Neuronal stem cell (in vitro differentiated cells): ENCODE data around the gene TCF7.

Source experiments
- DNase-seq: peaks from one replicate; pipeline ENCODE4 v3.0.0-alpha.2; 2013; ENCODE audit warnings: low spot score
- H2AFZ ChIP-seq: one replicate; pipeline ENCODE4 v1.6.1; 2013; ENCODE audit warnings: mild to moderate bottlenecking, low read length, inconsistent platforms
- H2AK5ac ChIP-seq: 2 replicates; pipeline ENCODE4 v1.6.1; 2013; ENCODE audit warnings: low read depth, mild to moderate bottlenecking, inconsistent platforms, low read length, moderate library complexity, mixed read lengths
- H2BK120ac ChIP-seq: 2 replicates; pipeline ENCODE4 v1.6.1; 2013; ENCODE audit warnings: low read depth, mild to moderate bottlenecking, inconsistent platforms, low read length, moderate library complexity, mixed read lengths
- H2BK12ac ChIP-seq: one replicate; pipeline ENCODE4 v1.6.1; 2013; ENCODE audit warnings: low read length, inconsistent platforms
- H2BK15ac ChIP-seq: 2 replicates; pipeline ENCODE4 v1.6.1; 2013; ENCODE audit warnings: mild to moderate bottlenecking, low read length, inconsistent platforms, mixed read lengths
- H2BK5ac ChIP-seq: one replicate; pipeline ENCODE4 v1.6.1; 2013; ENCODE audit warnings: inconsistent platforms, mild to moderate bottlenecking, low read length, moderate library complexity
- H3K14ac ChIP-seq: one replicate; pipeline ENCODE4 v1.6.1; 2013; ENCODE audit warnings: low read length, inconsistent platforms
- H3K18ac ChIP-seq: 2 replicates; pipeline ENCODE4 v1.6.1; 2013; ENCODE audit warnings: low read length, inconsistent platforms
- H3K23ac ChIP-seq: 2 replicates; pipeline ENCODE4 v1.6.1; 2013; ENCODE audit warnings: low read depth, mild to moderate bottlenecking, mixed read lengths, low read length, inconsistent platforms; ENCODE audit not compliant: poor library complexity
- H3K27ac ChIP-seq: replicated peaks from 3 replicates; pipeline ENCODE4 v1.5.1; 2013; ENCODE audit warnings: low read length, inconsistent platforms
- H3K27me3 ChIP-seq, 3 experiments: 2 replicates each; pipeline ENCODE4 v1.6.1; 2013; ENCODE audit warnings: low read length in 3 of 3, mild to moderate bottlenecking in 2 of 3, inconsistent platforms in 1 of 3, low read depth in 1 of 3, mixed read lengths in 1 of 3, moderate library complexity in 1 of 3; ENCODE audit not compliant: control insufficient read depth in 3 of 3, insufficient read depth in 3 of 3
- H3K36me3 ChIP-seq, 2 donors: replicated peaks in 1 of 2; 2 replicates each; pipeline ENCODE4 v1.6.1; 2013; ENCODE audit warnings: low read length in 2 of 2; ENCODE audit not compliant: control insufficient read depth in 2 of 2, insufficient read depth in 2 of 2
- H3K4ac ChIP-seq: 2 replicates; pipeline ENCODE4 v1.6.1; 2013; ENCODE audit warnings: inconsistent platforms, mild to moderate bottlenecking, low read length, moderate library complexity
- H3K4me1 ChIP-seq, 2 donors: 1 replicate in 1 of 2; 2 replicates in 1 of 2; pipeline ENCODE4 v1.6.1; 2013; ENCODE audit warnings: low read length in 2 of 2, low read depth in 1 of 2; ENCODE audit not compliant: control insufficient read depth in 2 of 2, insufficient read depth in 1 of 2
- H3K4me2 ChIP-seq: one replicate; pipeline ENCODE4 v1.6.1; 2013; ENCODE audit warnings: mild to moderate bottlenecking, low read length, inconsistent platforms; ENCODE audit not compliant: insufficient read depth, poor library complexity, severe bottlenecking
- H3K4me3 ChIP-seq, 2 donors: 2 replicates each; pipeline ENCODE4 v1.5.1; 2013; ENCODE audit warnings: low read length in 2 of 2, mild to moderate bottlenecking in 2 of 2, inconsistent platforms in 1 of 2, moderate library complexity in 1 of 2
- H3K79me1 ChIP-seq: one replicate; pipeline ENCODE4 v1.6.1; 2013; ENCODE audit warnings: low read depth, mild to moderate bottlenecking, inconsistent platforms, low read length, moderate library complexity
- H3K9ac ChIP-seq: one replicate; pipeline ENCODE4 v1.6.1; 2013; ENCODE audit warnings: mild to moderate bottlenecking, low read depth, low read length, inconsistent platforms; ENCODE audit not compliant: poor library complexity
- H3K9me3 ChIP-seq, 2 donors: replicated peaks in 1 of 2; 2 replicates each; pipeline versions ENCODE3 to v1.6.1; 2013; ENCODE audit warnings: low read length in 2 of 2, mild to moderate bottlenecking in 2 of 2, inconsistent platforms in 1 of 2, low read depth in 1 of 2, mixed read lengths in 1 of 2, moderate library complexity in 1 of 2; ENCODE audit not compliant: control insufficient read depth in 2 of 2, insufficient read depth in 1 of 2
- H4K8ac ChIP-seq: one replicate; pipeline ENCODE4 v1.6.1; 2013; ENCODE audit warnings: low read depth, mild to moderate bottlenecking, inconsistent platforms, low read length, moderate library complexity
- H4K91ac ChIP-seq: one replicate; pipeline ENCODE4 v1.6.1; 2013; ENCODE audit warnings: low read length, low read depth, mild to moderate bottlenecking, inconsistent platforms; ENCODE audit not compliant: poor library complexity
- WGBS, 2 donors: extraction: QIAGEN DNeasy Blood & Tissue Kit; methylation state at CpG; one replicate each; pipeline ENCODE4 v1.1.7; 2013; ENCODE audit warnings: missing lambda C conversion rate in 2 of 2, mixed read lengths in 1 of 2; ENCODE audit not compliant: insufficient read length in 2 of 2, insufficient replicate concordance in 1 of 2; ENCODE audit errors: extremely low coverage in 2 of 2; 5-methylcytosine and 5-hydroxymethylcytosine counted together

The TCF7 gene

GRCh38 chr5:134103998-134104654, 10.4 kb upstream of the TCF7 start:
- Histone ChIP-seq H3K4me2 (no peak overlapping the region), H3K27ac (no peak overlapping the region), H2BK12ac (no peak overlapping the region), H3K9ac (no peak overlapping the region), H2BK15ac (no peak overlapping the region), H2BK5ac (peak overlapping the region; percentile 16), H2AFZ (no peak overlapping the region), H3K4me3 (no peak overlapping the region), H3K27me3 (peaks cover 0 to 44% (median 0%) of the 10 kb centered on the region in 3 experiments), H2BK120ac (no peak overlapping the region), H3K23ac (no peak overlapping the region), H2AK5ac (peak overlapping the region; percentile 40), H4K91ac (no peak overlapping the region), H3K18ac (peak overlapping the region; percentile 37), H4K8ac (no peak overlapping the region), H3K4ac (no peak overlapping the region), H3K14ac (no peak overlapping the region), H3K36me3 (no peaks in the 10 kb centered on the region), H3K4me1 (peaks cover 1 to 6% of the 10 kb centered on the region in 2 donors), H3K79me1 (no peaks in the 10 kb centered on the region), H3K9me3 (no peaks in the 10 kb centered on the region)
- DNase-seq, result no peak
- WGBS, 2 donors, result no CpG with 5 or more reads among the region's 11 CpGs

- Histone ChIP-seq H2AFZ (no peak overlapping the region), H4K8ac (no peak overlapping the region), H2BK12ac (no peak overlapping the region), H2BK120ac (no peak overlapping the region), H3K4me1 (peaks cover 5 to 13% of the 10 kb centered on the region in 2 donors), H3K4me3 (no peak overlapping the region), H3K79me1 (no peaks in the 10 kb centered on the region), H2AK5ac (peak overlapping the region; percentile 10), H3K36me3 (no peaks in the 10 kb centered on the region), H3K18ac (no peak overlapping the region), H3K4ac (no peak overlapping the region), H3K9me3 (no peaks in the 10 kb centered on the region), H2BK5ac (no peak overlapping the region), H2BK15ac (no peak overlapping the region), H3K27ac (no peak overlapping the region), H3K23ac (peak overlapping the region; percentile 17), H3K14ac (peak overlapping the region; percentile 13), H4K91ac (no peak overlapping the region), H3K9ac (no peak overlapping the region), H3K27me3 (peaks cover 0 to 38% (median 7%) of the 10 kb centered on the region in 3 experiments), H3K4me2 (no peak overlapping the region)
- WGBS, 2 donors, result no CpG with 5 or more reads among the region's 10 CpGs
- no peak for DNase-seq
Observed at GRCh38 chr5:134106991-134107701, 7.3 kb upstream of the TCF7 start.

DNA sequence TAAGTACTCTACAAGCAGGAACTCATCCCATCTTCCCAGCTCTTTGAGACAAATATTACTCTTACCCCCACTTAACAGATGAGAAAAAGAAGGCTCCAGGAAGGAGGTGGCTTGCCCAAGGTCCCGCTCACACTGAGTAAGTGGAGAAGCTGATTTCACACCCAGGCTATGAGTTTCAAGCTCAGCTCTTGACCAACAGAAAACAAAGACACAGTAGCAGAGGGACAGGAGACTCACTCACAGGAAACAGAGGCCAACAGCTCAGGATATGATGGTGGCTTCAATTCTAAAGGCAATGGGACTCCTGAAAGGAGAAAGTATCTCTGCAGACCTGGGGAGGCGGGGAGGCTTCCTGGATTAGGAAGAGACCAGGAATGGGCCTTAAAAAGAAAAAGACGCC, 6.7 kb upstream of the TCF7 start:
- H2BK120ac ChIP-seq, result no peak overlapping the region
- H4K8ac ChIP-seq, result no peak overlapping the region
- H3K27ac ChIP-seq, result no peak overlapping the region
- no peak overlapping the region for H3K14ac ChIP-seq
- WGBS, 2 donors, result no CpG with 5 or more reads among the region's 3 CpGs
- no peak overlapping the region for H3K23ac ChIP-seq
- H2BK5ac ChIP-seq, result no peak overlapping the region
- H3K9ac ChIP-seq, result no peak overlapping the region
- H2AK5ac ChIP-seq, result no peak overlapping the region
- no peaks in the 10 kb centered on the region for H3K36me3 ChIP-seq
- no peaks in the 10 kb centered on the region for H3K9me3 ChIP-seq
- no peak overlapping the region for H4K91ac ChIP-seq
- H3K4me2 ChIP-seq, result no peak overlapping the region
- H3K4ac ChIP-seq, result no peak overlapping the region
- H3K4me1 ChIP-seq, result peaks cover 5 to 13% of the 10 kb centered on the region in 2 donors
- peaks cover 0 to 45% (median 13%) of the 10 kb centered on the region in 3 experiments for H3K27me3 ChIP-seq
- no peak overlapping the region for H2BK15ac ChIP-seq
- no peak for DNase-seq
- no peaks in the 10 kb centered on the region for H3K79me1 ChIP-seq
- H3K4me3 ChIP-seq, result no peak overlapping the region
- H2AFZ ChIP-seq, result no peak overlapping the region
- H2BK12ac ChIP-seq, result no peak overlapping the region
- no peak overlapping the region for H3K18ac ChIP-seq

GRCh38 chr5:134110382-134110781, 4.1 kb upstream of the TCF7 start:
- Histone ChIP-seq H3K27ac (no peak overlapping the region), H3K79me1 (no peaks in the 10 kb centered on the region), H3K14ac (no peak overlapping the region), H3K23ac (no peak overlapping the region), H3K9ac (no peak overlapping the region), H4K91ac (no peak overlapping the region), H3K4me1 (peaks cover 10 to 15% of the 10 kb centered on the region in 2 donors), H2BK120ac (no peak overlapping the region), H2AFZ (peak overlapping the region; percentile 43), H3K9me3 (no peaks in the 10 kb centered on the region), H3K36me3 (no peaks in the 10 kb centered on the region), H4K8ac (no peak overlapping the region), H2AK5ac (no peak overlapping the region), H3K18ac (no peak overlapping the region), H3K4me2 (no peak overlapping the region), H3K4ac (no peak overlapping the region), H2BK15ac (no peak overlapping the region), H2BK5ac (no peak overlapping the region), H2BK12ac (no peak overlapping the region), H3K27me3 (peaks cover 6 to 49% (median 28%) of the 10 kb centered on the region in 3 experiments), H3K4me3 (no peak overlapping the region)
- no CpG with 5 or more reads among the region's 10 CpGs for WGBS, 2 donors
- no peak for DNase-seq
